ENCODE data around the gene NUDT8.
"Not testable (repeated sequence)": the region's sequence is repeated elsewhere in the genome, so short reads cannot be mapped to it uniquely, and the experiment has no call there.

Gene NUDT8

GRCh38 chr11:67627441-67627811, 2.3 kb downstream of the NUDT8 start:
- DNase-seq: no peak

- no peak for DNase-seq
Measured at GRCh38 chr11:67626970-67627369, 2.8 kb downstream of the NUDT8 start.

GRCh38 chr11:67626131-67626833, 3.5 kb downstream of the NUDT8 start:
- DNase-seq: not testable (repeated sequence)

GRCh38 chr11:67623795-67624194, 5.9 kb downstream of the NUDT8 start:
- not testable (repeated sequence) for DNase-seq

GRCh38 chr11:67622905-67623304, 6.8 kb downstream of the NUDT8 start:
- not testable (repeated sequence) for DNase-seq

- not testable (repeated sequence) for DNase-seq
Measured at GRCh38 chr11:67621928-67622327, 7.8 kb downstream of the NUDT8 start.

GRCh38 chr11:67620621-67621020, 9.1 kb downstream of the NUDT8 start:
- not testable (repeated sequence) for DNase-seq

GRCh38 chr11:67619683-67620618, 9.8 kb downstream of the NUDT8 start:
- not testable (repeated sequence) for DNase-seq

GRCh38 chr11:67618901-67619659, 10.7 kb downstream of the NUDT8 start:
- DNase-seq: not testable (repeated sequence)

GRCh38 chr11:67617243-67617953, 12.3 kb downstream of the NUDT8 start:
- DNase-seq: no peak

- no peak for DNase-seq
Measured at GRCh38 chr11:67616431-67617242, 13.1 kb downstream of the NUDT8 start.

GRCh38 chr11:67615728-67616430, 13.9 kb downstream of the NUDT8 start:
- DNase-seq: no peak

- no peak for DNase-seq
Measured at GRCh38 chr11:67614730-67615714, 14.7 kb downstream of the NUDT8 start.

- peak; percentile 74 for DNase-seq
Measured at GRCh38 chr11:67613960-67614715, 15.6 kb downstream of the NUDT8 start.

GRCh38 chr11:67613313-67613959, 16.3 kb downstream of the NUDT8 start:
- DNase-seq: no peak

GRCh38 chr11:67612751-67613150, 17.0 kb downstream of the NUDT8 start:
- no peak for DNase-seq

GRCh38 chr11:67611704-67612587, 17.8 kb downstream of the NUDT8 start:
- no peak for DNase-seq

All from activated T-cell treated with anti-CD3 and anti-CD28 coated beads for 4 hours (primary cell).